HEK293 (cell line): ENCODE results near the gene CLASP2.

Experiments used
- CTCF ChIA-PET: fragments of 350-600 bp; formaldehyde crosslinking; extraction: SDS; loops from one replicate; lab custom pipeline; 2021; ENCODE audit warnings: antibody characterized with exemption; lab: Yijun Ruan, JAX
- POLR2A ChIA-PET: fragments of 300-600 bp; formaldehyde crosslinking; extraction: SDS; loops from one replicate; lab custom pipeline; 2020; ENCODE audit warnings: antibody characterized with exemption, inconsistent platforms; lab: Yijun Ruan, JAX
- H3K27ac ChIP-seq: fragments of 200-500 bp; sonication (Bioruptor generic); 2 replicates; pipeline ENCODE4 v1.5.1; 2014; ENCODE audit warnings: low read depth, low read length, control low read depth, inconsistent platforms; ENCODE audit errors: extremely low read depth
- H3K36me3 ChIP-seq, 2 experiments: fragments of 200-500 bp in 1 of 2; sonication (Bioruptor generic) in 1 of 2; 1 replicate in 1 of 2; 2 replicates in 1 of 2; pipeline ENCODE4 v1.5.1; 2014 to 2017; ENCODE audit warnings: inconsistent platforms in 2 of 2, low read length in 2 of 2; ENCODE audit not compliant: control insufficient read depth in 2 of 2, insufficient read depth in 1 of 2
- H3K4me1 ChIP-seq: fragments of 200-500 bp; sonication (Bioruptor generic); 2 replicates; pipeline ENCODE4 v1.5.1; 2014; ENCODE audit warnings: mild to moderate bottlenecking, low read length, inconsistent platforms; ENCODE audit not compliant: control insufficient read depth, insufficient read depth
- H3K4me3 ChIP-seq: 2 replicates; pipeline ENCODE4 v1.5.1; 2011; ENCODE audit warnings: low read depth, mild to moderate bottlenecking, control low read depth, low read length, moderate library complexity
- H3K9me3 ChIP-seq: fragments of 200-500 bp; sonication (Bioruptor generic); 2 replicates; pipeline ENCODE4 v1.5.1; 2014; ENCODE audit warnings: low read depth, low read length, inconsistent platforms; ENCODE audit not compliant: control insufficient read depth, insufficient read depth
- HOXC10 ChIP-seq: sonication (generic); formaldehyde crosslinking; IDR thresholded peaks from 2 replicates; pipeline ENCODE4 v1.8.1; 2023; ENCODE audit warnings: mild to moderate bottlenecking, missing genetic modification reagents
- INSM2 ChIP-seq: fragments of 450-650 bp; formaldehyde crosslinking; IDR thresholded peaks from 2 replicates; pipeline ENCODE4 v1.5.1; 2016; ENCODE audit warnings: missing biosample characterization, missing genetic modification characterization
- TCF7L2 ChIP-seq: IDR thresholded peaks from 2 replicates; pipeline ENCODE4 v1.6.1; 2011; ENCODE audit warnings: low read depth, mild to moderate bottlenecking, inconsistent platforms, low read length, moderate library complexity, borderline replicate concordance
- ZBTB1 ChIP-seq: fragments of 450-650 bp; formaldehyde crosslinking; IDR thresholded peaks from 2 replicates; pipeline ENCODE4 v1.5.1; 2016; ENCODE audit warnings: missing biosample characterization, missing genetic modification characterization
- ZEB2 ChIP-seq: fragments of 450-650 bp; formaldehyde crosslinking; IDR thresholded peaks from 2 replicates; pipeline ENCODE4 v1.5.1; 2016; ENCODE audit warnings: missing biosample characterization, missing genetic modification characterization
- ZNF155 ChIP-seq: fragments of 450-650 bp; formaldehyde crosslinking; IDR thresholded peaks from 2 replicates; pipeline ENCODE4 v1.5.1; 2016; ENCODE audit warnings: missing biosample characterization, missing genetic modification characterization
- ZNF248 ChIP-seq: fragments of 450-650 bp; formaldehyde crosslinking; IDR thresholded peaks from 2 replicates; pipeline ENCODE4 v1.5.1; 2017; ENCODE audit warnings: missing biosample characterization, missing genetic modification characterization
- ZNF26 ChIP-seq: fragments of 450-650 bp; formaldehyde crosslinking; IDR thresholded peaks from 2 replicates; pipeline ENCODE4 v1.5.1; 2016; ENCODE audit warnings: missing biosample characterization, missing genetic modification characterization
- ZNF280C ChIP-seq: fragments of 450-650 bp; formaldehyde crosslinking; IDR thresholded peaks from 2 replicates; pipeline ENCODE4 v1.5.1; 2016; ENCODE audit warnings: missing biosample characterization, missing genetic modification characterization
- ZNF510 ChIP-seq: fragments of 450-650 bp; formaldehyde crosslinking; IDR thresholded peaks from 2 replicates; pipeline ENCODE4 v1.5.1; 2018; ENCODE audit warnings: mild to moderate bottlenecking, missing genetic modification characterization, missing biosample characterization; ENCODE audit not compliant: insufficient replicate concordance
- ZNF529 ChIP-seq: fragments of 450-650 bp; formaldehyde crosslinking; IDR thresholded peaks from 2 replicates; pipeline ENCODE4 v1.5.1; 2017; ENCODE audit warnings: missing genetic modification characterization, missing biosample characterization; ENCODE audit not compliant: insufficient replicate concordance
- ZNF629 ChIP-seq: fragments of 450-650 bp; formaldehyde crosslinking; IDR thresholded peaks from 2 replicates; pipeline ENCODE4 v1.5.1; 2017; ENCODE audit warnings: missing biosample characterization, missing genetic modification characterization
- ZNF777 ChIP-seq: fragments of 450-650 bp; formaldehyde crosslinking; IDR thresholded peaks from 2 replicates; pipeline ENCODE4 v1.5.1; 2017; ENCODE audit warnings: missing biosample characterization, missing genetic modification characterization, borderline replicate concordance
- TF ChIP-seq, protein P1 (sequence below): fragments of 450-650 bp; formaldehyde crosslinking; IDR thresholded peaks from 2 replicates; pipeline ENCODE4 v1.5.1; 2016; ENCODE audit warnings: missing biosample characterization, missing genetic modification characterization
- TF ChIP-seq, protein P2 (sequence below): fragments of 450-650 bp; formaldehyde crosslinking; IDR thresholded peaks from 2 replicates; pipeline ENCODE4 v1.5.1; 2016; ENCODE audit warnings: missing biosample characterization, missing genetic modification characterization
- TF ChIP-seq, protein P3 (sequence below): fragments of 450-650 bp; formaldehyde crosslinking; IDR thresholded peaks from 2 replicates; pipeline ENCODE4 v1.5.1; 2016; ENCODE audit warnings: missing biosample characterization, missing genetic modification characterization

Gene CLASP2

GRCh38 chr3:33634262-33634661 lies 83.8 kb downstream of the CLASP2 start (continued):
- TF ChIP-seq ZNF248 (tag by site-specific recombination) (no peak), ZNF280C (tag by site-specific recombination) (no peak), ZNF529 (tag by site-specific recombination) (no peak), INSM2 (tag by site-specific recombination) (no peak), ZNF510 (no peak), ZBTB1 (tag by site-specific recombination) (no peak)
- TF ChIP-seq, protein P1, sequence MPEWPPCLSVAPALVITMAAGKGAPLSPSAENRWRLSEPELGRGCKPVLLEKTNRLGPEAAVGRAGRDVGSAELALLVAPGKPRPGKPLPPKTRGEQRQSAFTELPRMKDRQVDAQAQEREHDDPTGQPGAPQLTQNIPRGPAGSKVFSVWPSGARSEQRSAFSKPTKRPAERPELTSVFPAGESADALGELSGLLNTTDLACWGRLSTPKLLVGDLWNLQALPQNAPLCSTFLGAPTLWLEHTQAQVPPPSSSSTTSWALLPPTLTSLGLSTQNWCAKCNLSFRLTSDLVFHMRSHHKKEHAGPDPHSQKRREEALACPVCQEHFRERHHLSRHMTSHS (tag by site-specific recombination), result no peak
- TF ChIP-seq, protein P2, sequence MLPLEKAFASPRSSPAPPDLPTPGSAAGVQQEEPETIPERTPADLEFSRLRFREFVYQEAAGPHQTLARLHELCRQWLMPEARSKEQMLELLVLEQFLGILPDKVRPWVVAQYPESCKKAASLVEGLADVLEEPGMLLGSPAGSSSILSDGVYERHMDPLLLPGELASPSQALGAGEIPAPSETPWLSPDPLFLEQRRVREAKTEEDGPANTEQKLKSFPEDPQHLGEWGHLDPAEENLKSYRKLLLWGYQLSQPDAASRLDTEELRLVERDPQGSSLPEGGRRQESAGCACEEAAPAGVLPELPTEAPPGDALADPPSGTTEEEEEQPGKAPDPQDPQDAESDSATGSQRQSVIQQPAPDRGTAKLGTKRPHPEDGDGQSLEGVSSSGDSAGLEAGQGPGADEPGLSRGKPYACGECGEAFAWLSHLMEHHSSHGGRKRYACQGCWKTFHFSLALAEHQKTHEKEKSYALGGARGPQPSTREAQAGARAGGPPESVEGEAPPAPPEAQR (tag by site-specific recombination), result no peak

GRCh38 chr3:33629219-33629618 lies 88.8 kb downstream of the CLASP2 start:
- ChIA-PET CTCF (interaction anchor here (0.6 to 4.6 kb wide), 3 partner anchors 22 to 158 kb away, joined by 3 to 21 read pairs (median 3); no protein-coding TSS in a partner anchor), POLR2A (no interaction called here)
- H3K27ac ChIP-seq, result no peak overlapping the region
- TF ChIP-seq ZNF155 (tag by site-specific recombination) (no peak), ZNF629 (no peak), TCF7L2 (no peak), ZNF248 (tag by site-specific recombination) (no peak), ZNF26 (tag by site-specific recombination) (no peak), HOXC10 (CRISPR knock-in tag) (no peak), ZNF777 (tag by site-specific recombination) (no peak), ZEB2 (tag by site-specific recombination) (no peak)
- TF ChIP-seq, protein P2 (tag by site-specific recombination), result no peak
- TF ChIP-seq, protein P3, sequence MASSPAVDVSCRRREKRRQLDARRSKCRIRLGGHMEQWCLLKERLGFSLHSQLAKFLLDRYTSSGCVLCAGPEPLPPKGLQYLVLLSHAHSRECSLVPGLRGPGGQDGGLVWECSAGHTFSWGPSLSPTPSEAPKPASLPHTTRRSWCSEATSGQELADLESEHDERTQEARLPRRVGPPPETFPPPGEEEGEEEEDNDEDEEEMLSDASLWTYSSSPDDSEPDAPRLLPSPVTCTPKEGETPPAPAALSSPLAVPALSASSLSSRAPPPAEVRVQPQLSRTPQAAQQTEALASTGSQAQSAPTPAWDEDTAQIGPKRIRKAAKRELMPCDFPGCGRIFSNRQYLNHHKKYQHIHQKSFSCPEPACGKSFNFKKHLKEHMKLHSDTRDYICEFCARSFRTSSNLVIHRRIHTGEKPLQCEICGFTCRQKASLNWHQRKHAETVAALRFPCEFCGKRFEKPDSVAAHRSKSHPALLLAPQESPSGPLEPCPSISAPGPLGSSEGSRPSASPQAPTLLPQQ (tag by site-specific recombination), result no peak
- no peak overlapping the region for H3K4me3 ChIP-seq
- no peaks in the 10 kb centered on the region for H3K4me1 ChIP-seq
- H3K9me3 ChIP-seq, result no peaks in the 10 kb centered on the region
- peaks cover 5 to 25% of the 10 kb centered on the region in 2 experiments; a peak in 2 of 3 replicates for H3K36me3 ChIP-seq
